GM21526 (cell line): ENCODE results near the gene C10orf71.

Source experiments
- ATAC-seq: cut with Tn5 transposase; IDR thresholded peaks from one replicate; pipeline ENCODE4 v1.9.1; 2021; ENCODE audit warnings: moderate library complexity; ENCODE audit not compliant: unreplicated experiment, low FRiP score

C10orf71 gene

DNA sequence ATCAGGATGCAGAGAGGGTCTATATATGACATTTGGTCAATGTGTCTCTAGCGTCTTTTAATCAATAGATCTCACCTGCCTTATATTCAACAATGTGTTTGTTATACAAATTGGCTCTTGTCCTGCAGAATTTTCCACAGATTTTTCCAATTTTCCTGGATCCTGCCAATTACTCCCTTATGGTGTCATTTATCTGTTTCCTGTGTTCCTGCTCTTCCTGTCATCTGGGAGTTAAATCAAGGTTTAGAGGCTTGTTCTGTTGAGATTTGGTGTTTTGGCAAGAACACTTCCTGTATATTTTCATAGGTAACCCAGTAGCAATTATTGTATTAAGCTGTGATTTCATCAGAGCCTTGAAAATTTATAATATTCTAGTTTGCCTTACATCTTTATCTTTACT lies 8.8 kb upstream of the C10orf71 start:
- ATAC-seq: no peak

DNA sequence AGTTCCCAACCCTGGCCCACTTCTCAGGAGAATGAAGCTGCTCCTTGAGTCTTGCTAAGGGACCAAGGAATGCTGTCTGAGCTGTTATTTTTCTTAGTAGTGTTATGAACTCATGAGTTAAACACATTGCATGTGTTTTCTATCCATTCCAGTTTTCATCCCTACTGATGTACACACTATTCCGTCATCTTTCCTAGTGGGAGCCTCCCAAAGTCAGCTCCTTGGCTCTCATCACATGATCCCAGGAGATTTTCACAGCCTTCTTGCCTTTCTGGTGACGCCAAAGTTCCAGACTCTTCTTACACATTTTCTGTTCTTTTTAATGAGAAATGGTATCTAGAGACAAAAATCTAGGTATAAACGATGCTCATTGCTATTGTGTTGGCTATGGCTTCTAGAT lies 8.4 kb upstream of the C10orf71 start:
- ATAC-seq: no peak

DNA sequence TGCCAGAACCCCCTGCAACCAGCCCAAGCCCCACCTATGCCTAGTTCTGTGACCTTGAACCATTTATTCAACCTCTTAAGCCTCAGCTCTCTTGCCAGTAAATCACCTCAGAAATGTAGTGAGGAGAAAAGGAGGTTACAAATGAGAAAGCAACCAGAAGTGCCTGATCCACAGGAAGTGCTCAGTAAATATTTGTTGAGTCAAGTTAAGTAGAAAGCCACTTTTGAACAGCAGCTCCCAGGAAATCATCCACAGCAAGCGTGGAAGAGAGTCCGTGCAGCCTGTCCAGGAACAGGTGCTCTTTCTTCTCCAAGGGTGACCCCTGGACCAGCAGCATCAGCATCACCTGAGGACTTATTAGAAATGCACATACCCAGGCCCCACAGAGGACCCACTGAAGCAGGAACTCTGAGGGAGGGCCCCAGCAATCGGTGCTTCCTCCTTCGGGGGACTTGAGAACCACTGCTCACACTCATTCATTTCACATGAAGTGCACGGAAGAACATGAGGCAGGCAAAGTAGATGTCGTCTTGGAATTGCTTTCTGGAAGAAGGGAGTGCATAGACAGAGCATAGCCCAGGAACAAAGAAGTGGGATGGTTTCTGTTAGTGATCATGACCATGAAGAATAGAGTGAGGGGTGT lies 6.3 kb upstream of the C10orf71 start:
- ATAC-seq: no peak

DNA sequence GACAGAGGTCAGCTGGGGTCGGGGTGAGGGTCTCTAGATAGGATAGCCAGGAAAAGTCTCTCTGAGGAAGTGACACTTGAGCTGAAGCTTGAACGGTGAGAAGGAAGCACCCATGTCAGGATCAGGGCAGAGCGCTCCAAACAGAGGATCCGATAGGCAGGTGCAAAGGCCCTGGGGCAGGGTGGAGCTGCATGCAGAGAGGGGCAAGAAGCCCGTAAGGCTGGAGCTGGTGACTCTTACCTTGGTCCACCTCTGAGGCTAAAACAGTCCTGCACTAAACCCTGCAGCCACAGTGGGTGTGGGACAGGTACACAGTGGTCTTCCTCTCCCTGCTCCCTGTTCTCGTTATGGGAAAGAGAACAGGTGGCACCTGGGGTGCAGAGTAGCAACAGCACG lies 5.8 kb upstream of the C10orf71 start:
- ATAC-seq: no peak

DNA sequence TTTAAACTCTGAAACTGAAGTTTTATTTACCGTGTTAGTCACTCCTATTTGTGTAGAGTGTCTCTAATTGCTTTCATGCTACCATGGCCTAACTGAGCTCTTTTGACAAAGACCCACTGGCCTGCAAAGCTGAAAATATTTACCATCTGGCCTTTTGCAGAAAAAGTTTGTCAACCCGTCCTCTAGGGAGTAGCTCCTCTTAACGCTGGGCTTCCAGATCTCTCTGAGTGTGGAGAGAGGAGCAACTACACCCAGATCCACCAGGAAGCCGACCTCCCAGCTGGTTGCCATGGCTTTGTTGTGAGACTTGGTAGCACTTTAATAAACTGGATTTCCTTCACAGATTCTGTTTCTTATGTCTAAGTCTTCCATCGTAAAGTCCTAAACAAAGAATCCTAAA lies 4.2 kb upstream of the C10orf71 start:
- no peak for ATAC-seq

DNA sequence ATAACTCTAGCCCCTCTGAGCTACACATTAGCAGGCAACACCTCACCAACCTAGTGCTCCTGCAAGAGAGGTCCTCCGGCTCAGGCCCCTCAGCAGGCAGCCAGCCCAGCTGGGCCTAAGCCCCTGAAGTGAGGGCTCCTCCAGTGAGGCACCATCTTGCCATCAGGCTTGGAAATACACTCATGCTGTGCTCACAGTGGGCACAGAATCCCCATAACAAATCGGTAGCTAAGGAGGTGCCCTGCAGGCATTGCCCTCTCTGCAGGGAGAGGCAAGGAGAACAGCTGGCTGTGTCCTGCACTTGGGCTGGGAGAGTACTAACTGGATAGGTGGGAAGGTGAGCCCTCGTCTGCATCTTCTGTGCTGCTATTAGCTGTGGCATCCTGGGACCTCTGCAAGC lies 3.7 kb upstream of the C10orf71 start:
- no peak for ATAC-seq

DNA sequence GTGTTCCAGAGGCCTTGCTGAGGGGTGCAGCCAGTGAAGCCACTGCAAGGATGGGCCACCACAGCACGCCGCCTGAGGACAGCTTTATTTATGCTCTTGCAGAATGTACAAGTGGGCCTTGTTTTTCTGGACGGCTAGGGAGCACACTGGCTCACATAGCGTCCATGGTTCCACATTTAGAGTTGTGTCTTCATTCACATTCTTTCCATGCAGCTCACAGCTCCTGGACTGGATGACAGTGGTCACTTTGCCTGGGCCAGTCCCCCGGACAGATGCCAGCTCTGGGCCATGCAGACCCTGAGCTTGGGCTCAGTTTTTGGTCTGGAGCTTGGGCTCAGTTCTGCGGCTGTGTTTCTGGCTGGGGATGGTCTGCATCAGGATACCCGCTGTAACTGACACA lies 2.6 kb upstream of the C10orf71 start:
- ATAC-seq: no peak

DNA sequence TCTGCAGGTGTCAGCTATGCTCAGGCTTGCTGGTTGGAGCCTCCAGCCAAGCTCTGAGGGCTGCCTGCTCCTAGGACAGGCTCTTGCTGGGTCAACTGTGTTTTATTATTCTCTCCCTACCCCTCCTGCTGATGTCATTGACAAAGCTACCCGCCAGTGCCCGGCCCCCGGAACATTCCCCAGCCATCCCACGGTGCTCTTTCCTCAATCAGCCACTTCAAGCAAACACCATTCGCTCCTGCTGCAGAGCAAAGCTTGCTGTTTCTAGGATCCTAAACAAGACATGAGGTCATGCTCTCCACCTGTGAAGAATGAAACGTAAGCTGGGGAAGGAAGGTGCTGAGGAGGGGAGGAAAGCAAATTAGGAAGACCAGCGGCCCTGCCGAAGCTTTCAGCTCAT lies 2.1 kb upstream of the C10orf71 start:
- no peak for ATAC-seq

DNA sequence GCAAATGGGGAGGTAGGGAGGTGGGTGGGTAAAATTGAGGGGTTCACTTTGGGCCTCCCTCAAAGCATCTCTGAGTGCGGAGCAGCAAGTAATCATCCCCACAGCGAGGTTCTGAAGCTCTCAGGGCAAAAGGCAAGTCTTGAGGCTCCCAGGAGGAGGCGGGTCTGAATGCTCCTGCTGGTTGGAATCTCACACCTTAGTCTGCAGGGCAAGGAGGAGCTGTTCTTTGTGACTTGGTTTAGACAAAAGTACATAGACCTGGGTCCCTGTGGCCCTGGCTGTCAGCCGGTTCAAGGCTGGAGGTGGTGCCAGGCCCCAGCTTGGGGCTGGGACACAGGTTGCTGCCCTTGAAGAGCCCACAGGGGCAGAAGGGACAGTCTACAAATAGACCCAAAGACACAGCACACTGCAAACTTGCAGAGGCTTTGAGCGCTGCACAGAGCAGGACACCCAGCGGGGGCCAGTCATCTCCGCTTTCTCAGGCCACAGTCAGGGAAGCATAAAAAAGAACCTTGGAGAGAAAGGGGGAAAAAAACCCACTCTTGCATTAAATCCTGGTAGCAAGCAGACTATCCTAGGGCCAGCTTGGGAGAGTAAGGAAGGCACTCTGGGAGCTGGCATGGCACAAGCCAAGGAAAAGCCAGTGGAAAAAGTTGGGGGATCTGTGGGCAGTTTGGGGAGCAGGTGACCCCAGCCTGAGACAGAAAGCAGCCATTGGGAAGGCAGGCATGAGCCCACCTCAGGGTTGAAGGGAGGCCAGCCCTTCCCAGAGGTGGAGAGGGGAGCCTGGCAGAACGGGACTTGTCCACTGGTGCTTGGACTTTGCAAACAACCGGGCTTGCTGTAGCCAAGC lies 926 bp upstream of the C10orf71 start:
- ATAC-seq: no peak

DNA sequence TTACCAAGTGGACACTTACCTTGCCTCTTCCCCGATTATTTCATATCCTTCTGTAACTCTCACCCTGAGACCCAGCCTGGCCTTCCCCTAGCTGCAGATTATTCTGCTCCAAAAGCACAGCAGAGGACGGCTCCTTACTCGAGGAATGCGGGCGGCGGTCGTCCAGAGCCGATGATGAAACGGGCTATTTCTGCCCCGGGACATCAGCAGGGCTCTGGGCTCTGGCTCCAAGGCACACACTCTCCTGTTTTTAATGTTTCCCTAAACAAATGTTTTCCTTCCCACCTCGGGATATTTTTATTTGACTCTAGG lies 343 bp upstream of the C10orf71 start:
- no peak for ATAC-seq

DNA sequence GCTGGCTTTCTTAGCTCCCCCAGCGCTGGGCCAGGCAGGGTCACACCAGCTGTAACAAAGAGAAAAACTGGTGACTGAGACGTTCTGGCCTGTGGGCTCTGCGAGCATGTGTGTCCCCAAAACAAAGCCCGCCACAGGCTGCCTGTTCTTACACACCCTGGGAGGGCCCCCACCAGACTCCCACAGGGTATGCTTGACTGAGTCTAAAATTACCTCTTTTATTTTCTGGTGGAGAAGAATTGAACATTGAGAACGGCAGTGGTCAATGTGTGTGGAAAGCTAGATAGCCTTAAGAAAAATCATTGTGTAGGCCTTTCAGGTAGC lies 808 bp downstream of the C10orf71 start:
- no peak for ATAC-seq

DNA sequence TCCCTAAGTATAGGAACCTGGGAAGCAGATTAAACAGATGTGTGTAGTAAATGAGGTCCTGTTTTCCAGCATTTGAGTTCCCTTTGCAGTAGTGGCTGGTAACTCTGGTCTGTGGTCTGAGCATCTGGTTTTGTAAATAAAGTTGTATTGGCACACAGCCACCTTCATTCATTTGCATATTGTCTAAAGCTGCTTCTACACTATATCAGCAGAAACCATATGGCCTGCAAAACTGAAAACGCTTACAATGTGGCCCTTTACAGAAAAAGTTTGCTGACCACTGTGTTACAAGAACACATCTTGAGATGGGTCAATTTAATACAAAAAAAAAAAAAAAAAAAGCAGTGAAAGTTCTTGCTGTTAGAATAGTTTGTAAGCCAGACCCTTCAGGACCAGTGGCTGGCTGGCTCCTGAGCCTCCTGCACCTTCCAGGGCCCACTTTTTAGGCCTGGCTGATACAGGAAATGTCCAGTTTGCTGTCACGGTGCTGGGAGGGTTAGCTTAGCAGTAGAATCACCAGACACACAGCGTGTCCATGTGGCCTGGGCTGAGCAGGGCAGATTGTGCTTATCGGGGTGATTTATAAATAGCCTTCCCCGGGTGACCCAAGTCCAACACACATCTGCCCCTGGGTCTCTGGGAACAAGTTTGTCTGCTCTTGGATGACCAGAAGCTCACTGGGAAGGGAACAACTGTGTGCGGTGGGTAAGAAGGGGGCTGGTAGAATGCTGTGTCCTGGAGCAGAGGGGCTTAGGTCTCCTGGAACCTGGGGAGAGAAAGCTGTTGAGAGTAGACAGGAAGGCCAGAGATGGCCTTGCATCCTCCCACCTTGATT lies 1.4 kb downstream of the C10orf71 start:
- ATAC-seq: no peak

DNA sequence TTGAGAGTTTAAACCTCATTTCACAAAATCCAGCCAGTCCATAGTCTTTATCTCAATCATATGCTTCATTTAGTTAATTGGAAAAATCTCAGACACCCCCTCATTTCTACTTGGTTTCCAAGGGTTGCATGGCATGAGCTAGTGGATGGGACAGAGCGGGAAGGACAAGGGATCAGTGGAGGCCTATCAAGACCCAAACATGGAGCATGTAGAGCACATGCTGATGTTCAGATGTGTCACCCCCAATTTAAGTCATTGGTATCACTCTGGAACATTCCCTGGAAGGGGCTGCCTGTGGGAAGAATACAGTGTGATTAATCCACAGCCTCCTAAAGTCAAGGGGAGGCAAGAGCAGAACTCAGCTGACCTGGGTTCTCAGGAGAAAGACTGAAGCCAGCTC lies 2.3 kb downstream of the C10orf71 start:
- no peak for ATAC-seq

DNA sequence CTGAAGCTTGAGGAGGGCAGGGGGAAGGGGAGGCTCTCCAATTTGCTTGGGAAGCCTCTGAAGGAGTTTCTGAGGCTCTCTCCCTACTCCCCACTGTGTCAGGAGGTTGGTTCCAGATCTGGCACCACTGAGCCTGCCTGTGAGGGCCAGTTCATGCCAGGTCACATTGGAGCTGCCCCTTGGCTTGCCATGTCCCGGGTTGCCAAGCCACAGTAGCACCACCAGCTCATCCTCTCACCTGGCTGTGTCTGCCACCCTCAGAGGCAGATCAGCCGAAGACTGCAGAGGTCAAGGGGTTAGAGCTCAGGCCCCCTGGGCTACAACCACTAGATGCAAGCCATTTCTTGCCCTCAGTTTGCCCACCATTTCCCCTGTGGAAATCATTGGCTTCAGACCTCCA lies 3.1 kb downstream of the C10orf71 start:
- ATAC-seq: no peak

DNA sequence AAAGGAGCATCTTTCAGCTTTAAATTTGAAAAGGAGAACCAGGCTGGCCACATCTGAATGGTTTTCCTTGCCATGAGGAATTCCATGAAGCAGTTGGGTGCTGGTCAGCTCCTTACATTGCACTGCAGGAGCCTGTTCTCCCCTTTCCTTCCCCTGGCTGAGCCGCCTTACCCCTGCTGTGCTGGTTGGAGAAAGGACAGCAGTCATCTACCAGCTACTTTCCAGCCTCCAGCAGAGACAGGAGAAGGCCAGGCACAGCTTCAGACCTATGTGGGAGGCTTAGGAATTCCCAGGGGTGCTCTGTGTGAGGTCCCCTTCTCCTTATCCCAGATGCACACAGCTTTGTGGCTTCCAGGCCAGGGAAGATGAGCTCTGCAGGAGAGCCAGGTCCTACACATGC lies 4.7 kb downstream of the C10orf71 start:
- ATAC-seq: no peak

DNA sequence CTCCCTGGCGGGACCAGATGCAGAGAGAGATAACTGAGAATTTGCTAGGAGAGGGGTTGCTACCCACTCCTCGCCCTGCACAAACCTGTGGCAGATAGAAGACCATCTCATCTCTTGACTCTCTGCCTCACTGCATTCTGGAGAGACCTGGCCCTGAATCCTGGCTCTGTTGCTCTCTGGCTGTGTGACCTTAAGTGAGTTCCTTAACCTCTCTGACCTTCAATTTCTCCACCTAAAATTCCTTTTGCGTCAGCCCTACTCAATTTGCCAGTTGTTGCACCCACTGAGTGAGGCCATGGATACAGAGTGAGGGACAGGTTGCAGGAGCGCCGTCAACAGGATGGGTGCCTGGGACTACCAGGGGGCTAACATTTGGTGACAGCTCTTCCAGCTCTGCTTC lies 5.2 kb downstream of the C10orf71 start:
- ATAC-seq: no peak

DNA sequence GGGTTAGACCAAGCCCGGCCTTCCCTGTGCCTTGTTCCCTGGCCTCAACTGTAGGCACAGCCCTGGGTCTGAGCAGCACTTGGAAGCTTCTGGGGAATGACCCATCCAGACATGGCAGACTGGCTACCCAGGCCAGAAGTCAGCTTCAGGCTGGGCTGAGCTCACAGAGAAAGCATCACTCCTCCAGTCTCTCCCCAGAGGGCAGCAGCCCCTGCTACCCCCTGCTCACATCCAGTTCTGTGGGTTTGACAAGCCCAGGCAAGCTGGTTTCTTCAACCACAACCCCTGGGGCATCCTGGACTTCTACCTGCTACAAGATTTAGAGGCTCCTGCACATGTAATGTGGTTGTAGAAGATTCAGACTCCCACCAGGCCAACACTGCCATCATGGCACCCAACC lies 9.0 kb downstream of the C10orf71 start:
- no peak for ATAC-seq

DNA sequence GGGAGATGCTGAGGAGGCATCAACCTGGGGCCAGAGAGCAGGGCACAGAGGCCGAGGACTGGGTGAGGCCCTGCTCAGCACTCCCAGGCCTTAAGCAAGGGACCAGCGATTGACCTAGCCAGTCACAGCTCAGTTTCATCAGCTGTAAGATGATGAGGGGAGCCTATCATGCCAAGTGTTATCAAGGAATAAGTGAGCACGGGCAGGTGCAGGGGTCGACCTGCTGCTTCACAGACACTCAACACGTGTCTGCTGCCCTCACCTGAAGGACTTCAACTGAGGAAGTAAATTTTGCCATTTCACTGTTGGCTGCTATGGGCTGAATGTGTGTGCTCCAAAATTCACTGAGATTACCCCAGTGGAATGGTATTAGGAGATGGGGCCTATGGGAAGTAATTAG lies 9.9 kb downstream of the C10orf71 start:
- ATAC-seq: no peak

DNA sequence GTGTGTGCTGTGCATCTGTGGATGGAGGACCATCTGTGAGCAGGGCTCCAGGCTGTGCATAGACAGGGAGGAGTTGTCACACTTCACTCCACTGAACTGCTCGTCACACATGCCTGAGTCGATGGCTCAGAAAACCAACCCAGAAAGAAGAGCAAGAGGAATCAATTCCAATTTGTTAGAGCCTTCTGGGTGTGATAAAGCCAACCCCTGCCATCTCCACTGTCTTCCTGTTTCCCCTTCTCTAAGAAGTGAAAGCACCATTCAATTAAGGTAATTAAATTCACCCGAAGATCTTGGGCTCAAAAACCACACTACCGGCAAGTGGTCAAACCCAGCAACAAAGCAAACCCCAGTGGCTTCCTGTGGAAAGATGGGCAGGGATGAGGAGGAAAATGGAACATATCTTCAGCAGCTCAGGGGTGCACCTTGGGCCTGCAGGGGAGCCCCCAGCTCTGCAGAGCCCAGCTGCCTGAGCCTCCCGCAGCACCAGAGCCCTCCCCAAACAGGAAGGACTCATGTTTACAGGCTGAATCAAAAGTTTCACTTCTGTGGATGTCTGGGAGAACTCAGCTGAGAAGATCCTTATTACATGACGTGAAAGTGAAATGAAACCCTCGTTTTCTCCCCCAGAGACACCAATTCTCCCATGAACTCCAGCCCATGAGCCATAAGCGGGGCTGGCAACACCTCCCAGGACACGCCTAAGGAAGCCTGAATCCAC lies 10.9 kb downstream of the C10orf71 start:
- no peak for ATAC-seq

DNA sequence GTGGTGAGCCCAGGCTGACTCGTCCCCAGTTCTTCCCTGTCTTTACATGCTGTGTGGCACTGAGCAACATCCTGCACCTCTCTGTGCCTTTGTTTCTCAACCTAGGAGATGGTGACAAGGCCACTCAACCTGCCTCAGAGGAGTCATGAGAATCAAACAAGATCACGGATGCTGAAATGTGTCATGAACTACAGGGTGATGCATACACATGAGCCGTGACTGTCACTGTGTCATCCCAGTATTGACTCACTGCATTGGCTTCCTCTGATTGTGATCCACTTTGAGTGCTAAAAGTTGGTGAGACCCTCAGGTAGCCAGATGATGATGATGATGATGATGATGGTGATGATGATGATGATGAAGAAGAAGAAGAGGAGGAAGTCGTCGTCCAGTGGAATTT lies 11.5 kb downstream of the C10orf71 start:
- ATAC-seq: no peak

DNA sequence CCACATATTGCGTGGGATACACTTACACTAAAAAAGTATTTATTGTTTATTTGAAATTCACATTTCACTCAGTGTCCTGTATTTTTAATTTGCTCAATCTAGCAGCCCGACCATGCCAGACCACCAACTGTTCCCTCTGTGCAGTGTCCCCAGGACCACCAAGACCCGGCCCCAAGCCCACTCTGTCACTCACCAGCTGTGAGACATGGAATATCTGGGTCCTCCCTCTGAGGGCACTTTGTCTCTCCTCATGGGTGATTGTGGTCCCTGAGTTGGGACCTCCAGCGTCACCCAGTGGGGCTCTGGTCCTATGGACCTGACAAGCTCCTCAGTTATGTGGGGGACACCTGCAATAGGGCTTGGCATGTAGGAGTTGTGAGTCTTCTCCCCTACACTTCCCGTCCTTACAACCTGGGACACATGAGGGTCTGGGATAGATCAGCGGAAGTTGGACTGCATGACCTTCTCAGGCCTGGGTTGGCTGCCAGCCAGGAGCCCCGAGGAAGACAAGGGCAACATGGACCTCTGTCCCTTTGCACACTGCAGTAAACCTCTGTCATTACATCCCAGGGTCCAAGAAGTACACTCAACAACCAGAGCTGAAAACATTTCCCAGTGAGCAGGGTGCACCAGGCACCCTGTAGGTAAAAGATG lies 12.1 kb downstream of the C10orf71 start:
- ATAC-seq: no peak
